ENCODE measurements around the gene TMPRSS4. TPM values are rescaled to one million over a fixed set of nuclear protein-coding genes. Genes with fewer than 3 reads are reported as not detected.
A peak's percentile ranks its signal among the peaks of the same experiment; 100 is the strongest.

Gene TMPRSS4
- total and polyA plus RNA-seq, 2 of the 13 experiments (the other 11 are each of a cell fraction or from before 2014, with no cell fraction given) = 0.32 TPM; not detected in 1

- TF ChIP-seq ZNF674 (CRISPR knock-in tag; IDR thresholded peaks at IDR 0.05; ENCODE audit: low read depth) (no peak), GPBP1L1 (CRISPR knock-in tag; IDR thresholded peaks at IDR 0.05) (no peak), CTCF (CRISPR knock-in tag; IDR thresholded peaks at IDR 0.05) (peak; percentile 98), GTF2F1 (IDR thresholded peaks at IDR 0.05; ENCODE audit: low read length) (no peak), ZNF513 (CRISPR knock-in tag; conservative IDR thresholded peaks at IDR 0.05) (no peak), ZKSCAN1 (IDR thresholded peaks at IDR 0.05; ENCODE audit: low read length) (no peak), HNF1B (CRISPR knock-in tag; IDR thresholded peaks at IDR 0.05) (peak; percentile 80), ZNF891 (CRISPR knock-in tag; IDR thresholded peaks at IDR 0.05) (no peak), ZNF749 (CRISPR knock-in tag; IDR thresholded peaks at IDR 0.05; ENCODE audit: borderline replicate concordance) (no peak), ATF7-NPFF (CRISPR knock-in tag; IDR thresholded peaks at IDR 0.05; ENCODE audit: low read depth) (no peak), TFDP1 (CRISPR knock-in tag; IDR thresholded peaks at IDR 0.05; ENCODE audit: borderline replicate concordance) (0 out of 2 replicates have a peak, but pooled peaks have one; percentile 26), ARNT2 (CRISPR knock-in tag; IDR thresholded peaks at IDR 0.05; ENCODE audit: low read depth) (no peak), PAF1 (CRISPR knock-in tag; IDR thresholded peaks at IDR 0.05) (no peak), MAFG (CRISPR knock-in tag; IDR thresholded peaks at IDR 0.05) (no peak), CBX1 (IDR thresholded peaks at IDR 0.05; ENCODE audit: low read depth) (peak; percentile 51), CBFB (CRISPR knock-in tag; IDR thresholded peaks at IDR 0.05) (0 out of 2 replicates have a peak, but pooled peaks have one; percentile 48), SIX1 (CRISPR knock-in tag; IDR thresholded peaks at IDR 0.05; ENCODE audit: borderline replicate concordance) (no peak), MAF1 (CRISPR knock-in tag; IDR thresholded peaks at IDR 0.05; ENCODE audit: borderline replicate concordance) (no peak), ZBTB38 (CRISPR knock-in tag; IDR thresholded peaks at IDR 0.05) (no peak; the same call in 1 of the 2 replicates), ZNF441 (CRISPR knock-in tag; IDR thresholded peaks at IDR 0.05; ENCODE audit: borderline replicate concordance) (no peak)
Measured at GRCh38 chr11:118145285-118146227, 68.7 kb downstream of the TMPRSS4 start (continued).

Data from HepG2 (cell line).